Breast epithelium (tissue), 3 donors: ENCODE measurements around the gene XRRA1.

Experiments
- POLR2A ChIP-seq: fragments of 450-650 bp; IDR thresholded peaks from one replicate; pipeline ENCODE4 v1.6.1; 2016; ENCODE audit warnings: antibody characterized with exemption, mild to moderate bottlenecking, moderate library complexity
- POLR2AphosphoS5 ChIP-seq, 3 donors: sonication (generic); formaldehyde crosslinking; IDR thresholded peaks; one replicate each; pipeline ENCODE4 v1.6.1; 2017; ENCODE audit warnings: antibody characterized with exemption in 3 of 3
- TF ChIP-seq, protein P1 (sequence below), 3 donors: fragments of 450-650 bp; IDR thresholded peaks; one replicate each; pipeline ENCODE4 v1.5.1; 2016 to 2017; ENCODE audit warnings: antibody characterized with exemption in 3 of 3, mild to moderate bottlenecking in 3 of 3, moderate library complexity in 3 of 3

DNA sequence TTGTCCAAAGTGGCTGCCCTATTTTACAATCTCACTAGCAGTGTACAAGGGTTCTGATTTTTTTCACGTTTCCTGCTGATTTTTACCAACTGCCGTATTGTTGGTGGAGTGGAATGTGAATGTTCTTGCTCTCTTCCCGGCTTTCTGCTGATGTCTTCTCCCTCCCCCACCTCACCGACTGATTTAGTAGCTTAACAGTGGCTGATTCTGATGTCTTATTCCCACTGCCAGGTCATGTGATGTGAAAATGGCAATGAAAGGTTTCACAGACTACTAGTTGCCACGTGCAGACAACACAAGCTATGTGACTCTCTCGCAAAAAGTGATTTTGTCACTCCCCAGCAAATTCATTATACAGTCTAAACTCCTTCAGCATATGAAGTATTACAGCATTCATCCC lies 22.5 kb upstream of the XRRA1 start:
- TF ChIP-seq POLR2A (no peak), POLR2AphosphoS5 (IDR thresholded peaks at IDR 0.05) (no peak)
- TF ChIP-seq, protein P1, sequence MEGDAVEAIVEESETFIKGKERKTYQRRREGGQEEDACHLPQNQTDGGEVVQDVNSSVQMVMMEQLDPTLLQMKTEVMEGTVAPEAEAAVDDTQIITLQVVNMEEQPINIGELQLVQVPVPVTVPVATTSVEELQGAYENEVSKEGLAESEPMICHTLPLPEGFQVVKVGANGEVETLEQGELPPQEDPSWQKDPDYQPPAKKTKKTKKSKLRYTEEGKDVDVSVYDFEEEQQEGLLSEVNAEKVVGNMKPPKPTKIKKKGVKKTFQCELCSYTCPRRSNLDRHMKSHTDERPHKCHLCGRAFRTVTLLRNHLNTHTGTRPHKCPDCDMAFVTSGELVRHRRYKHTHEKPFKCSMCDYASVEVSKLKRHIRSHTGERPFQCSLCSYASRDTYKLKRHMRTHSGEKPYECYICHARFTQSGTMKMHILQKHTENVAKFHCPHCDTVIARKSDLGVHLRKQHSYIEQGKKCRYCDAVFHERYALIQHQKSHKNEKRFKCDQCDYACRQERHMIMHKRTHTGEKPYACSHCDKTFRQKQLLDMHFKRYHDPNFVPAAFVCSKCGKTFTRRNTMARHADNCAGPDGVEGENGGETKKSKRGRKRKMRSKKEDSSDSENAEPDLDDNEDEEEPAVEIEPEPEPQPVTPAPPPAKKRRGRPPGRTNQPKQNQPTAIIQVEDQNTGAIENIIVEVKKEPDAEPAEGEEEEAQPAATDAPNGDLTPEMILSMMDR (IDR thresholded peaks at IDR 0.05), result no peak
